ENCODE measurements around the gene ATG7.

ATG7 gene

GRCh38 chr3:11555881-11556633 lies 283.9 kb downstream of the ATG7 start:
- DNase-seq (ENCODE audit: low read depth in 2 of 2): no peak
- no peak overlapping the region for H3K4me3 ChIP-seq (replicated peaks in 1 of 2; ENCODE audit: low read depth in 2 of 2, low read length in 2 of 2)
- no peak for TF ChIP-seq CTCF (IDR thresholded peaks at IDR 0.05; ENCODE audit: low read depth, low read length)

GRCh38 chr3:11556851-11557644 lies 284.9 kb downstream of the ATG7 start:
- H3K4me3 ChIP-seq (replicated peaks in 1 of 2; ENCODE audit: low read depth in 2 of 2, low read length in 2 of 2): no peak overlapping the region
- peak; percentile 86 to 96 for DNase-seq (ENCODE audit: low read depth in 2 of 2)
- TF ChIP-seq CTCF (IDR thresholded peaks at IDR 0.05; ENCODE audit: low read depth, low read length): no peak

GRCh38 chr3:11558002-11558401 lies 285.8 kb downstream of the ATG7 start:
- no peak for TF ChIP-seq CTCF (IDR thresholded peaks at IDR 0.05; ENCODE audit: low read depth, low read length)
- DNase-seq (ENCODE audit: low read depth in 2 of 2): peak; percentile 68 to 93
- H3K4me3 ChIP-seq (replicated peaks in 1 of 2; ENCODE audit: low read depth in 2 of 2, low read length in 2 of 2): no peak overlapping the region

GRCh38 chr3:11558411-11558903 lies 286.3 kb downstream of the ATG7 start:
- TF ChIP-seq CTCF (IDR thresholded peaks at IDR 0.05; ENCODE audit: low read depth, low read length): no peak
- no peak for DNase-seq (ENCODE audit: low read depth in 2 of 2)
- H3K4me3 ChIP-seq (replicated peaks in 1 of 2; ENCODE audit: low read depth in 2 of 2, low read length in 2 of 2): no peak overlapping the region

- no peak overlapping the region for H3K4me3 ChIP-seq (replicated peaks in 1 of 2; ENCODE audit: low read depth in 2 of 2, low read length in 2 of 2)
- peak; percentile 3 for TF ChIP-seq CTCF (IDR thresholded peaks at IDR 0.05; ENCODE audit: low read depth, low read length)
- no peak for DNase-seq (ENCODE audit: low read depth in 2 of 2)
Measured at GRCh38 chr3:11558918-11559815, 287.0 kb downstream of the ATG7 start.
